Iris pigment epithelial cell (primary cell): ENCODE data around the gene RANGAP1.

Experiments
- DNase-seq: peaks from one replicate; pipeline ENCODE4 v3.0.0-alpha.2; 2011; ENCODE audit warnings: low read depth

The RANGAP1 gene

GRCh38 chr22:41197038-41197972 is 88.7 kb downstream of the RANGAP1 start:
- peak; percentile 39 for DNase-seq
